RKO (cell line): ENCODE measurements around the gene G6PC1.
"Not testable (repeated sequence)": the region's sequence is repeated elsewhere in the genome, so short reads cannot be mapped to it uniquely, and the experiment has no call there.

Source experiments
- DNase-seq: peaks from one replicate; pipeline ENCODE4 v3.0.0-alpha.2; 2016; ENCODE audit warnings: low spot score

Gene G6PC1

DNA sequence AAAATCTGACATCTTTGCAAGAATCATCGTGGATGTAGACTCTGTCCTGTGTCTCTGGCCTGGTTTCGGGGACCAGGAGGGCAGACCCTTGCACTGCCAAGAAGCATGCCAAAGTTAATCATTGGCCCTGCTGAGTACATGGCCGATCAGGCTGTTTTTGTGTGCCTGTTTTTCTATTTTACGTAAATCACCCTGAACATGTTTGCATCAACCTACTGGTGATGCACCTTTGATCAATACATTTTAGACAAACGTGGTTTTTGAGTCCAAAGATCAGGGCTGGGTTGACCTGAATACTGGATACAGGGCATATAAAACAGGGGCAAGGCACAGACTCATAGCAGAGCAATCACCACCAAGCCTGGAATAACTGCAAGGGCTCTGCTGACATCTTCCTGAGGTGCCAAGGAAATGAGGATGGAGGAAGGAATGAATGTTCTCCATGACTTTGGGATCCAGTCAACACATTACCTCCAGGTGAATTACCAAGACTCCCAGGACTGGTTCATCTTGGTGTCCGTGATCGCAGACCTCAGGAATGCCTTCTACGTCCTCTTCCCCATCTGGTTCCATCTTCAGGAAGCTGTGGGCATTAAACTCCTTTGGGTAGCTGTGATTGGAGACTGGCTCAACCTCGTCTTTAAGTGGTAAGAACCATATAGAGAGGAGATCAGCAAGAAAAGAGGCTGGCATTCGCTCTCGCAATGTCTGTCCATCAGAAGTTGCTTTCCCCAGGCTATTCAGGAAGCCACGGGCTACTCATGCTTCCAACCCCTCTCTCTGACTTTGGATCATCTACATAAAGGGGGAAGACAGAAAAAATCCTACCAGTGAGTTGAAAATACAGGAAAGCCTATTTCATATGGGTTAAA, at the start of gene G6PC1:
Gene G6PC1, plus strand, starts transcription at position 340 of the 872 bp plus-strand sequence. Its CDS starts 78 bp downstream, at position 418.
- no peak for DNase-seq

DNA sequence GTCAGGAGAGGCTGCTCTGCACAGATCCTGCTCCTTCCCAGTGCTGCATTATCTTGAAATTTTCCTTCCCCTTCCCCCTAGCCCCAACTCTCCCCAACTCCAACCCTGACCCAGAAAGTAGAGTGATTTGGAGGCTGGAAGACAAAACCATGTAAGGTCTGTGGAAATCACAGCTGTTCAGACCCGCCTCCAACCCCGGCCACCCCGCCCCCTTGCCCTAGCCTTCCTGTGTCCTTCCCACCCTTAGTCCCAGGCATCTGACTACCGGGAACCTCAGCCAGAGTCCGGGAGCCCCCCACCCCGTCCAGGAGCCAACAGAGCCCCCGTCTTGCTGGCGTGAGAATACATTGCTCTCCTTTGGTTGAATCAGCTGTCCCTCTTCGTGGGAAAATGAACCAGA, 49.6 kb upstream of the G6PC1 start, which contains the start of gene AOC3:
Gene AOC3, plus strand, starts transcription at position 246 of the 400 bp plus-strand sequence. Its CDS starts 145 bp downstream, at position 391.
- DNase-seq: no peak

DNA sequence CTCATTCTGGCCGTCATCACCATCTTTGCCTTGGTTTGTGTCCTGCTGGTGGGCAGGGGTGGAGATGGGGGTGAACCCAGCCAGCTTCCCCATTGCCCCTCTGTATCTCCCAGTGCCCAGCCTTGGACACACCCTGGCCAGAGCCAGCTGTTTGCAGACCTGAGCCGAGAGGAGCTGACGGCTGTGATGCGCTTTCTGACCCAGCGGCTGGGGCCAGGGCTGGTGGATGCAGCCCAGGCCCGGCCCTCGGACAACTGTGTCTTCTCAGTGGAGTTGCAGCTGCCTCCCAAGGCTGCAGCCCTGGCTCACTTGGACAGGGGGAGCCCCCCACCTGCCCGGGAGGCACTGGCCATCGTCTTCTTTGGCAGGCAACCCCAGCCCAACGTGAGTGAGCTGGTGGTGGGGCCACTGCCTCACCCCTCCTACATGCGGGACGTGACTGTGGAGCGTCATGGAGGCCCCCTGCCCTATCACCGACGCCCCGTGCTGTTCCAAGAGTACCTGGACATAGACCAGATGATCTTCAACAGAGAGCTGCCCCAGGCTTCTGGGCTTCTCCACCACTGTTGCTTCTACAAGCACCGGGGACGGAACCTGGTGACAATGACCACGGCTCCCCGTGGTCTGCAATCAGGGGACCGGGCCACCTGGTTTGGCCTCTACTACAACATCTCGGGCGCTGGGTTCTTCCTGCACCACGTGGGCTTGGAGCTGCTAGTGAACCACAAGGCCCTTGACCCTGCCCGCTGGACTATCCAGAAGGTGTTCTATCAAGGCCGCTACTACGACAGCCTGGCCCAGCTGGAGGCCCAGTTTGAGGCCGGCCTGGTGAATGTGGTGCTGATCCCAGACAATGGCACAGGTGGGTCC, 49.0 kb upstream of the G6PC1 start:
- not testable (repeated sequence) for DNase-seq

DNA sequence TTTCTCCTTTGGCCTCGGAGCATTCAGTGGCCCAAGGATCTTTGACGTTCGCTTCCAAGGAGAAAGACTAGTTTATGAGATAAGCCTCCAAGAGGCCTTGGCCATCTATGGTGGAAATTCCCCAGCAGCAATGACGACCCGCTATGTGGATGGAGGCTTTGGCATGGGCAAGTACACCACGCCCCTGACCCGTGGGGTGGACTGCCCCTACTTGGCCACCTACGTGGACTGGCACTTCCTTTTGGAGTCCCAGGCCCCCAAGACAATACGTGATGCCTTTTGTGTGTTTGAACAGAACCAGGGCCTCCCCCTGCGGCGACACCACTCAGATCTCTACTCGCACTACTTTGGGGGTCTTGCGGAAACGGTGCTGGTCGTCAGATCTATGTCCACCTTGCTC, 48.2 kb upstream of the G6PC1 start:
- no peak for DNase-seq

DNA sequence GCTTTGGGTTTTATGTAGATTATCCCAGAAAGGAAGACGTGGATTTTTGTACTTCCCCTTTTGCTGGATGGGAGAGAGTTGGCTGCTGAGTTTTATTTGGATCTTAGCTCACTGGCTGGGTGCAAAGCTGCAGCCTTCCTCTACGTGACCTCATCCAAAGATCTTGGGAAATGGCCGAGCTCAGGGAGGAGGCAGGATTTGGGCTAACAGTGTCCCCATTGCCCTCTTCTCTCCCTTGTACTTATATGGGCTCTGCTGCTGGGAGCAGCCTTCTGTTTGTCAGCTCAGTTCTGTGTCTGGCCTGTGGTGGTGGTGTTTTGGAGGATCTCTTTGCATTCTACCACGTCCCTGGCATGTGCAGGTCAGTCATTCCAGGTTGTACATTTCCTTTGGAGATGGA, 47.6 kb upstream of the G6PC1 start:
- no peak for DNase-seq

DNA sequence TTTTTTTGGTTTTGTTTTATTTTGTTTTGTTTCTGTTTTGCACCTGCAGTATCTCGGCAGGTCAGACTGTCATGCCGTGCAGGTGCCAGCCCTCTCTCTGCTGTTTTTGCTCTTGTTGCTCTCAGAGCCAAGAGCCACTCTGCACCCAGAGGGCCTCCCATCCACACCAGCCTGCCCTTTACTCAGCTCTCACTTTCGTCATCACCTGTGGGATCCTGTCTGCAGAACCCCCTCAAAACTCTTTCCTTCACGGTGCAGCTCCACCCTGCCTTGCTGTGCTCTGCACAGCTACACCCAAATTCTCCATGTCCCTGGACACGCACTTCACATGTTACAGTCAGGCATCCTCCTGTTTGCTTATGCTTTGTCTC, 47.0 kb upstream of the G6PC1 start:
- no peak for DNase-seq

DNA sequence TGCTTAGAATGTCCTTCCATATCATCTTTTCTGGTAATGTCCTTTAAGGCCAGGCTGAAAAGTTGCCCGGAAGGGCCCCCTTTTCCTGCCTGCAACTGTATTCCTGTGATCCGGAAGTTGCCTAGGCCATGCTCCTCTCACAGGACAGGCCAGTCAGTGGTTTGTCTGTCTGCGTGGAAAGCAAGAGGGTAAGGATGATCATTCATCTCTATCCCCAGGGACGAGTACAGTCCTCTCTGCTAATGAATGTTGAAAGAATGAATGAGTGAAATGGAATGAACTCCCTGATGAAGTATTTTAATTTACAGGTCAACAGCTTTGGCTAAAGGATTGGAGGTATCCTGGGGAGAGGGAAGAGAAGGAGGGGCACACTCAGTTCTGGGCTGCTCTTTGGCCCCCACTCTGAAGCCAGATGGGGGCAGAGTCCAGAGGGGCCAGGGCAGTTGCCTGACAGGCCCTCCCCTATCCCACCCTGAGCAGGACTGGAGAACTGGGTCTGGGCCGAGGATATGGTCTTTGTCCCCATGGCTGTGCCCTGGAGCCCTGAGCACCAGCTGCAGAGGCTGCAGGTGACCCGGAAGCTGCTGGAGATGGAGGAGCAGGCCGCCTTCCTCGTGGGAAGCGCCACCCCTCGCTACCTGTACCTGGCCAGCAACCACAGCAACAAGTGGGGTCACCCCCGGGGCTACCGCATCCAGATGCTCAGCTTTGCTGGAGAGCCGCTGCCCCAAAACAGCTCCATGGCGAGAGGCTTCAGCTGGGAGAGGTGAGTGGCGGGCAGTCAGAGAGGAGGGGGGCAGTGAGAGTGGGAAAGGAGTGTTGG, 46.4 kb upstream of the G6PC1 start:
- no peak for DNase-seq

DNA sequence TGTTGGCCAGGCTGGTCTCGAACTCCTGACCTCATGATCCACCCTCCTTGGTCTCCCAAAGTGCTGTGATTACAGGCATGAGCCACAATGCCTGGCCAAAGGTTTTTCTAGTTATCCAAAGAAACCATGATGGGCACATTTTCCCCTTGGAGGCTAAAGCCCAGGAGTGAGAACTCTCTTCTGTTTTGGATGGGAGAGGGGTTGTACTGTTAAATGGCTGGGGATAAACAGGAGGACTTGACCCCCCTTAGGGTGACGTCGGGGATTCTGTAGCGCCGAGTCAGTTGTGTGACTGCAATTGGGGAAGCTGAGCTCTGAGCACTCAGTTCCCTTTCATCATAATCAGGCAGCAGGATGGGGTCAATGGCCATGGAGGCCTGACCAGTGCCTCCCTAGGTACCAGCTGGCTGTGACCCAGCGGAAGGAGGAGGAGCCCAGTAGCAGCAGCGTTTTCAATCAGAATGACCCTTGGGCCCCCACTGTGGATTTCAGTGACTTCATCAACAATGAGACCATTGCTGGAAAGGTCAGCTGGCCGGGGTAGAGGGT, 45.5 kb upstream of the G6PC1 start:
- DNase-seq: no peak

DNA sequence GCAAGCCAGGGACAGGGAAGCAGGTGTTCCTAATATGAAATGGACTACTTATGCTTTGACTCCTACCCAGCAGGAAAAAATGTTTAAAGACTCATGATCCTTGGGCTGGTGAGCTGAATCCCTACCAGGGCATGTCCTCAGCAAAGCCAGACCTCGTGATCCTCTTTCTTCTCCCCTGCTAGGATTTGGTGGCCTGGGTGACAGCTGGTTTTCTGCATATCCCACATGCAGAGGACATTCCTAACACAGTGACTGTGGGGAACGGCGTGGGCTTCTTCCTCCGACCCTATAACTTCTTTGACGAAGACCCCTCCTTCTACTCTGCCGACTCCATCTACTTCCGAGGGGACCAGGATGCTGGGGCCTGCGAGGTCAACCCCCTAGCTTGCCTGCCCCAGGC, 44.5 kb upstream of the G6PC1 start:
- DNase-seq: not testable (repeated sequence)

DNA sequence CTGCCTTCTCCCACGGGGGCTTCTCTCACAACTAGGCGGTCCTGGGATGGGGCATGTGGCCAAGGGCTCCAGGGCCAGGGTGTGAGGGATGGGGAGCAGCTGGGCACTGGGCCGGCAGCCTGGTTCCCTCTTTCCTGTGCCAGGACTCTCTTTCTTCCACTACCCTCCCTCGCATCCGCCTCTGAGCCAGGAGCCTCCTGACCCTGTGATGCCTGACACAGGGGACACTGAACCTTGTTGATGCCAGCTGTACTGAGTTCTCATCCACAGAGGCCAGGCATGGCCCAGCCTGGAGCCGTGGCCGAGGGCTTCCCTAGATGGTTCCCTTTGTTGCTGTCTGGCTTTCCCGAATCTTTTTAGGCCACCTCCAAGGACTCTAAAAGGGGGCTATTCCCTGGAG, 44.1 kb upstream of the G6PC1 start:
- DNase-seq: not testable (repeated sequence)

DNA sequence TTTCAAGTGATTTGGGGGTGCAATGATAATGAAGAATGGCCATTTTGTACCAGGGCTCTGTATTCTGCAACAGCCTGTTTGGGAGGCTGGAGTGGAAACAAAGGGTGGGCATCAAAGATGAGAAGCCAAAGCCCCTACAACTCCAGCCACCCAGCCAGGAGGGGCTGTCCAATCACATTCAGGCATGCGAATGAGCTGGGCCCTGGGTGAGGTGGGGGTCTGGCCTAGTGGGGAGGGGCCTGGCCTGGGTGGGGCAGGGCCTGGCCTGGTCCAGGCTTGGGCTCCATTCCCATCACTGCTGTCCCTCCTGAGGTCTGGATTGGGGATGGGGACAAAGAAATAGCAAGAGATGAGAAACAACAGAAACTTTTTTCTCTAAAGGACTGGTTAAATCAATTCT, 43.2 kb upstream of the G6PC1 start:
- DNase-seq: no peak

DNA sequence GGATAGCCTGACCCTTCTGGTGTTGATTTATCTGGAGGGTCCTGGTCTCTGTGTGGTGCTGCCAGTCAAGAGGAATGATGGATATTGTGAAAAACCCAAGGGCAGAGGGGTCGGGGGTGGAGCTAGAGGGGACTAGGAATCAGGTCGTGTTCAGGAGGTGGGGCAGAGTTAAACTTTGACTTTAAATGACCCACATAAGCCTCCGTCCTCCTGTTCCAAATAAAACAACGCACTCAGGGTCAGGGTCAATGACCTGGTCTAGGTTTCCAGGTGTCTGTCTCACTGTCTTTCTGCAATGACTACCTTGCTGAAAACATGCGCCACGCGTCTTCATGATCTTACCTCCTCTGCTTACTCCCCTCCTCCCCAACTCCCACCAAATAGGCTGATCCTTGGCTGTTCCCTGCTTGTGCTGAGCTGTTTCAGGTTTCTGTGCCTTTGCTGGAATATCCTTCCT, 34.9 kb upstream of the G6PC1 start:
- DNase-seq: no peak

DNA sequence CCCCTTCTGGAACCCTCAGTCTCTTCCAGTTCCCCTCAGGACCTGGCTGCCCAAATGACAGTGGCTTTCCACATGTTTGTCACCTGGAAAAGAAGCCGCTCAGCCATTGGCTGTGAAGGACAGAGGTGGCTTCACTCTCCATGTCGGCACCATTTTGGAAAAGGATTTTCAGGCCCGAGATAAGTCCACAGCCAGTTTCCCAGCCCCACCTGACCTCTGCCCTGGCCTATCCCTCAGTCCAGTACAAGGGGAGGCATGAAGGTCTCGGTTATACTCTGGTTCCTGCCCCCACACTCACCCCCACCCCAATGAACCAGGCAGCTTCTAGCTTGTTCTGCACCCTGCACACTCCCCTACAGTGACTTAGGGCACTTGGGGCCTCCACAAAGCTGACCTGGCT, 34.4 kb upstream of the G6PC1 start:
- DNase-seq: no peak

DNA sequence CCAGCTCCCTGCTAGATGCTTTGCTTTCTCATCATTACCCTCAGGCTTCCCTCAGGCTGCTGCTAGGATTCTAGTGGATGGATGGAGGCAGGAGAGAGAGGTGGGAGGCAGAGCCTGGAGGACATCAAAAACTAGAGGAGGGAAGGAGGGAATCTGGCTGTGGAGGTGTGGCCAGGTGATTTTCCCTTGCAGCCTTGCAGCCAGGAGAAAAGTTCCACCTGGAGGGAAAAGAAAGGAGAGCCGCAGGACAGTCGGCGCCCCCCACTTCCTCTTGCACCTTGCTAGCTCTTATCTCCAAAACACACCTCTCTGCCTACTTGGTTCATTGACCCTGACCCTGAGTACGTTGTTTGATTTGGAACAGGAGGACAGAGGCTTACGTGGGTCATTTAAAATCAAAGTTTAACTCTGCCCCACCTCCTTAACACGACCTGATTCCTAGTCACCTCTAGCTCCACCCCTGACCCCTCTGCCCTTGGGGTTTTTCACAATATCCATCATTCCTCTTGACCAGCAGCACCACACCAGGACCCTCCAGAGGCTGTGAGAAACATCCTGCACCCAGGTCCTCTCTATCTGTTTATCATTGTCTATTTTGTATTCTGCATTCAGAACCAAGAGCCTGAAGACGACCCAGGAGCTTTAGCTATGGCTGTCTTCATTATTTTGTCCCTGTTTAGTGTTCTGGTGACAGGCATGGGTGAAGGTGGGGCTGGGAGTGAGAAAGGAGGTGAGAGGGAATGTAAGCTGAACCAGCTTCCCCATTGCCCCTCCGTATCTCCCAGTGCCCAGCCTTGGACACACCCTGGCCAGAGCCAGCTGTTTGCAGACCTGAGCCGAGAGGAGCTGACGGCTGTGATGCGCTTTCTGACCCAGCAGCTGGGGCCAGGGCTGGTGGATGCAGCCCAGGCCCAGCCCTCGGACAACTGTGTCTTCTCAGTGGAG, 33.7 kb upstream of the G6PC1 start:
- no peak for DNase-seq

DNA sequence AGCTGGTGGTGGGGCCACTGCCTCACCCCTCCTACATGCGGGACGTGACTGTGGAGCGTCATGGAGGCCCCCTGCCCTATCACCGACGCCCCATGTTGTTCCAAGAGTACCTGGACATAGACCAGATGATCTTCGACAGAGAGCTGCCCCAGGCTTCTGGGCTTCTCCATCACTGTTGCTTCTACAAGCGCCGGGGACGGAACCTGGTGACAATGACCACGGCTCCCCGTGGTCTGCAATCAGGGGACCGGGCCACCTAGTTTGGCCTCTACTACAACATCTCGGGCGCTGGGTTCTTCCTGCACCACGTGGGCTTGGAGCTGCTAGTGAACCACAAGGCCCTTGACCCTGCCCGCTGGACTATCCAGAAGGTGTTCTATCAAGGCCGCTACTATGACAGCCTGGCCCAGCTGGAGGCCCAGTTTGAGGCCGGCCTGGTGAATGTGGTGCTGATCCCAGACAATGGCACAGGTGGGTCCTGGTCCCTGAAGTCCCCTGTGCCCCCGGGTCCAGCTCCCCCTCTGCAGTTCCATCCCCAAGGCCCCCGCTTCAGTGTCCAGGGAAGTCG, 32.8 kb upstream of the G6PC1 start:
- not testable (repeated sequence) for DNase-seq

DNA sequence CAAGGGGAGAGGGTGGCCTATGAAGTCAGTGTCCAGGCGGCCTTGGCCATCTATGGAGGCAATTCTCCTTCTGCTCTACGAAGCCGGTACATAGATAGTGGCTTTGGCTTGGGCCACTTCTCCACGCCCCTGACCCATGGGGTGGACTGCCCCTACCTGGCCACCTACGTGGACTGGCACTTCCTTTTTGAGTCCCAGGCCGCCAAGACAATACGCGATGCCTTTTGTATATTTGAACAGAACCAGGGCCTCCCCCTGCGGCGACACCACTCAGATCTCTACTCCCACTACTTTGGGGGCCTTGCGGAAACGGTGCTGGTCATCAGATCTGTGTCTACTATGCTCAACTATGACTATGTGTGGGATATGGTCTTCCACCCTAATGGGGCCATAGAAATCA, 32.3 kb upstream of the G6PC1 start:
- DNase-seq: no peak

DNA sequence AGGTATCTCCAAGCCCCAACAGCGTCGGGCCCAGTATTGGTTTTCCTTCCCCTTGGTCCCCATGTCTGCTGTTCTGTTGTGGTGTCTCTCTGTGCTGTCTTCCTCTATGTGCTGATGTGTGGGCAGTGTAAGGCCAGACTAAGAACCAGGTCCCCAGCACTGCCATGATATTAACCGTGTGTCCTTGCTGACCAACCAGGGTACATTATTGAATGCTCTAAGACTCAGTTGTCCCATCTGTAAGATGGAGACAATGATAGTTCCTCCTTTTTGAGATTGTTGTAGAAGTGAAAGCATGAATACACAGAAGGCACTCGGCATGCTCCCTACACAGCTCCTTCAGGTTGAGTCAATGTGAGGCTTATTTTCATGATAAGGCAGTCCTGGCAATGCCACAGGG, 29.0 kb upstream of the G6PC1 start:
- DNase-seq: no peak

DNA sequence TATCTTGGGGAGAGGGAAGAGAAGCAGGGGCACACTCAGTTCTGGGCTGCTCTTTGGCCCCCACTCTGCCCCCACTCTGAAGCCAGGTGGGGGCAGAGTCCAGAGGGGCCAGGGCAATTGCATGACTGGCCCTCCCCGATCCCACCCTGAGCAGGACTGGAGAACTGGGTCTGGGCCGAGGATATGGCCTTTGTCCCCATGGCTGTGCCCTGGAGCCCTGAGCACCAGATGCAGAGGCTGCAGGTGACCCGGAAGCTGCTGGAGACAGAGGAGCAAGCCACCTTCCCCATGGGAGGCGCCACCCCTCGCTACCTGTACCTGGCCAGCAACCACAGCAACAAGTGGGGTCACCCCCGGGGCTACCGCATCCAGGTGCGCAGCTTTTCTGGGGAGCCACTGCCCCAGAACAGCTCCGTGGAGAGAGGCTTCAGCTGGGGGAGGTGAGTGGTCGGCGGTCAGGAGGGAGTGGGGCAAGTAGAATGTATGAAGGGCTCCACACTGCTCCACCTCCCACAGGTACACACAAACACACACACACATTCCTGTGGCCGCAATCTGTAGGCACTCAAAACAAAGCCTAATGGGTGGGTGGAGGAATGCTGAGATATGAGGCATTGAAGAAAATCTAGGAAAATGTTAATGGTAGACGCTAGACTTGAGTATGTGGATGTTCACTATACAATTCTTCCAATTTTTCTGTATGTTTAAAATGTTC, 28.2 kb upstream of the G6PC1 start:
- DNase-seq: no peak

DNA sequence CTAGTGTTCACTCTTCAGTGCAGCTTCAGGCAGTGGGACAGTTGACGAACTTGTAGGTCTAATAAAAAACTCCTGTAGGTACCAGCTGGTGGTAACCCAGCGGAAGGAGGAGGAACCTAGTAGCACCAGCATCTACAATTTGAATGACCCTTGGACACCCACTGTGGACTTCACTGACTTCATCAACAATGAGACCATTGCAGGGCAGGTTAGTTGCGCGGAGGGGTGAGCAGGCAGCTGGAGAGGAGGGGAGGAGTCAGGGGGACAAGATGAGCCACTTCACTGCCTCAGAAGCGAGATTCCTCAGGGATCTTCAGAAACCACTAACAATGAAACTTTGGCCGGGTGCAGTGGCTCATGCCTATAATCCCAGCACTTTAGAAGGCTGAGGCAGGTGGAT, 27.3 kb upstream of the G6PC1 start:
- DNase-seq: no peak
